Activated CD4-positive, alpha-beta T cell treated with anti-CD3 and anti-CD28 coated beads, Interleukin-2, amount 50 U/mL, for 24 hours (primary cell): ENCODE data around the gene ERO1B.

ENCODE experiments used
- DNase-seq, 2 donors: peaks; one replicate each; pipeline ENCODE4 v3.0.0-alpha.2; 2020; ENCODE audit warnings: low read depth in 1 of 2, low spot score in 1 of 2

The ERO1B gene

GRCh38 chr1:236253918-236254637 lies 27.7 kb downstream of the ERO1B start:
- DNase-seq, result no peak

GRCh38 chr1:236253119-236253518 lies 28.6 kb downstream of the ERO1B start:
- no peak for DNase-seq

DNA sequence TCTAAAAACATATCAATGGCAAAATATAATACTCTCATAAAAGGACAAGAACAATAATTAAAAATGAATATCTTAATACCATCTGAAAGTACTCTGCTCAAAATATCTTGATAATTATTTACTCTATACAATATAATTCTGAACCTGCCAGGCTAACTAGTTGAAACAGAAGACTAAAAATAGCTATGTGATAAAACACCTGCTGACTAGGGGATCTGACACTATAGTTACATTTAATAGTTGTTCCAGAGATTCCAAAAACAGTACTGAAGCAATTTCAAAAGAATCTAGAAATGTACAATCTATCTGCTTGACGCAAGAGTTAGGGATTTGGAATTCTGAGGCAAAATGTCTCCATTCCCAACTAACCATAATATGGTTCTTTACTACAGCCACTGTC lies 30.2 kb downstream of the ERO1B start:
- no peak for DNase-seq

- DNase-seq, result no peak
Measured at GRCh38 chr1:236247286-236247685, 34.5 kb downstream of the ERO1B start.

DNA sequence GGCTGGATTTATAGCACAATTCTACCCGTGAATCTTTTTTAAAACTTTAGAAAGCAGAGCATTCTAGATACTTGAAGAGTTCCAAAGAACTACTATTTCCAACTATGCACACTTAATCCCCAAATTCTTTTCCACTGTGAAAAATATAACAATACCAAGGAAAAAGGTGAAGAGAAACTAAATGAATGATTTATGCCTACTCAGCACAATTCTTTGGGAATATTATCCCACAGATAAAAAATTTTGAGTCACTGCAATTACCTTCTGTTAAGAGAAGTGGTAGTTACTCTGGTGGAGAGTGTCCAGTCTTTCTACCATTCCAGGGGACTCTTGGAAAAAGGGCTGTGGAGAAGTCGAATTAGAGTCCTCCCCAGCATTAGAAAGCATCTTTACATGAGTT lies 39.2 kb downstream of the ERO1B start:
- DNase-seq, result no peak

DNA sequence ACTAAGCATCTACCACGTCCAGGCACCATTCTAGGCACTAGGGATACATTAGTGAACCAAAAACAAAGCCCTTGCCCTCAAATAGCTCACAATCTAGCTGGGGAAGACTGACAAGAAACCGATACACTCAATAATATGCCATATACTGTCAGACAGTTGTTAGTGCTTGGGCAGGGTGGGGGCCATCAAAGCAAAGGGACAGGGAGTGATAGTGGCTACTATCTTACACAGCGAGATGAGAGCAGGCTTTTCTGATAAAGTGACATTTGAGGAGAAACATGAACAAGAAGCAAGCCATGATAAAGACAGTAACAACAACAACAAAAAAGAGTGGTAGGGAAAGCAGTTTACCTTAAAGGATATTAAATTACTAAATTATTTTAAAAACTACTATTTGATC lies 41.1 kb downstream of the ERO1B start:
- no peak for DNase-seq

DNA sequence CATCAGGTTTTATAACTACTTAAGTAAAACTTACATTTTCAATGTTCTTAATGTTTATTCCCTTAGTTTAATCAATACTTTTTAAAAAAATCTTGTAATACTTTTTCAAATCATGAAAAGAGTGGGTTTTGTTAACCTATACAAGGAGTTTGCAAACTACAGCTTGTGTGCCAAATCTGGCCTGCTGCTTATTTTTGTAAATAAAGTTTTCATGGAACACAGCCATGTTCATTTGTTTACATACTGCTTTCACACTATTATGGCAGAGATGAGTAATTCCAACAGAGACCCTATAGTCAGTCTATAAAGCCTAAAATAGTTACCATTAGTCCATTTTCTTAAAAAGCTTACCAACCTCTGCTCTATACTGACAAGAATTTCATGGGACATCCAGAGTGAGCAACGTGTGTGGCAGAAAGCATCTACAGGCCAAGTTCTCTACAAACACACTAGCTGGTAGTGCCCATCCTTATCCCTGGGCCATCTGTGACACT lies 42.6 kb downstream of the ERO1B start:
- no peak for DNase-seq

DNA sequence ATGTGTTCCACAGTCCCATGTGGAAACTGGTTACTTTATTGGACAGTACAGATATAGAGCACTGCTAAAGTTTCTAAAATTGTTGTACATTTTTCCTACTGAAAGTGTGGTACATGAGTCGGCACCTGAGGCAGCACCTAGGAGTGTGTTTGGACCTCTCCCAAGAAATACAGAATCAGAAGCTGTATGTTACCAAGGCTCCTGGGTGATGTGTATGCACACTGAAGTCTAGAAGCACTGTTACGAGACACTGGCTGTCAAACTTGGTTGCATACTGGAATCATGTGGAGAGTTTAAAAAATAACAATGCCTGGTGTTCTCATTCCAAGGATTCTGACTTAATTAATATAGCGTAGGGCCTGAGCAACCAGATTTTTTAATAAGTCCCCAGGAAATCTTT lies 46.6 kb downstream of the ERO1B start:
- no peak for DNase-seq

GRCh38 chr1:236228411-236228810 lies 53.3 kb downstream of the ERO1B start:
- DNase-seq, result no peak

- no peak for DNase-seq
Measured at GRCh38 chr1:236222632-236223031, 59.1 kb downstream of the ERO1B start.

GRCh38 chr1:236220473-236220872 lies 61.3 kb downstream of the ERO1B start:
- DNase-seq, result no peak

GRCh38 chr1:236214761-236215160 lies 67.0 kb downstream of the ERO1B start:
- no peak for DNase-seq

DNA sequence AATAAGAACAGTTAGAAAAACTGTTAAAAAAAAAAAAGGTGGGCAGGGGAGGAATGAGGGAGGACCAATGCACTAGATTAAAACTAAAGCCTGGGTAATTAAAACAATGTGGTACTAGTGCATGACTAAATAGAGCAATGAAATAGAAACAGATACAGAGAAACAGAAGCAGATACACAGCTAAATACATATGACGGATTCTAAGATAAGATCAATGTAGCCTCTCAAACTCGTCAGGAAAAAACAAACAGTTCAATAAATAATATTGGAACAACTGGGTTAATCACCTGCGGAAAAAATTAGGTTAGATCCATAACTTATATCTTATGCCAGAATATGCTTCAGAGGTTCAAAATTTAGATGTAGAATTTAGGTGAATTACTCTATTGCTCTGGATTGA lies 68.2 kb downstream of the ERO1B start:
- DNase-seq, result no peak

GRCh38 chr1:236211815-236212214 lies 69.9 kb downstream of the ERO1B start:
- no peak for DNase-seq

DNA sequence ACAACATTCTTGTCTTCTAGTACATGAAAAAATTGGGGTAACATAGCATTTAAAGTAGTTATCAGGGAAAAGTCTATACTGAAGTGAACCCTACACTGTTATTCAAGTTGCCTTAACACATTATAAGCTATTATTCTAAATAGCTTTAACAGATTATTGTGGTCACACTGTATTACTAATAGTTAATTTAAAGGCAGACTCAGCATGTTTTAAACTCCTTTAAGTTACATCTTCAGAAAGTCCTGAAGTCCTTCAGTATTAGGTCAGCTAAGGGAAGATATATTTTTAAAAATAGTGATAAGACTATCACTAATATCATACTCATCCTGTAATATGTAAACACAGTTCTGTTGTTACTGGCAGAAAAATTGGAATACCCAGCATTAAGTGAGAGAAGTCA lies 72.0 kb downstream of the ERO1B start:
- no peak for DNase-seq

DNA sequence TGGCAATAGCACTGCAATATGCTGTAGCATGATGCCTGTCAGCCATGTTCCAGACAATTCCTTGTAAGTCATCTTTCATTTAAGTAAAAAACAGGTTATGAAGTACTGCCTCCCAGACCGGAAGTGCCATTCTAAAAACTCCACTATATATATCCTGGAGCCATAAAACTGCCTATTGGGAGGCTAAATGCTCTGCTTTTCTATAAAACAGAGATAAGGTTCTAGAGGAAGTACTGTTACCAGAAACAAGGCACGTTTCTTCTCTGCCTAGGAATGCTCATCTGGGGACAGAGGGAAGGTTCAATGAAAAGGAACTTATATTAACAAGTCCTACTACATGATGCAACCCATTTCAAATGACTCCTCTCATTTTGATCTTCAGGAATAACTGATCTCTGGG lies 72.6 kb downstream of the ERO1B start:
- DNase-seq, result no peak

- no peak for DNase-seq
Measured at GRCh38 chr1:236207569-236207968, 74.2 kb downstream of the ERO1B start.

GRCh38 chr1:236207121-236207520 lies 74.6 kb downstream of the ERO1B start:
- no peak for DNase-seq

GRCh38 chr1:236206548-236206947 lies 75.2 kb downstream of the ERO1B start:
- DNase-seq, result no peak

GRCh38 chr1:236204656-236205055 lies 77.1 kb downstream of the ERO1B start:
- DNase-seq, result no peak

DNA sequence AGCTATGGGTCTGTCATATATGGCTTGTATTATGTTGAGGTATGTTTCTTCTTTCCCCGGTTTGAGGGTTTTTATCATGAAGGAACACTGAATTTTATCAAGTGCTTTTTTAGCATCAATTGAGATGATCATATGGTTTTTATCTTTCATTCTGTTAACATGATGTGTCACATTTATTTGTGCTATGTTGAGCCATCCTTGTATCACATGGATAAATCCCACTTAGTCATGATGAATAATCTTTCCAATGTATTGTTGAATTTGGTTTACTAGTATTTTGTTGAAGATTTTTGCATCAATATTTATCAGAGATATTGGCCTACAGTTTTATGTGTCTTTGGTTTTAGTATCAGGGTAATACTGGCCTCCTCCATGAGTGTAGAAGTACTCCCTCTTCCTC lies 77.7 kb downstream of the ERO1B start:
- DNase-seq, result no peak

- DNase-seq, result no peak
Measured at GRCh38 chr1:236201786-236202185, 80.0 kb downstream of the ERO1B start.

DNA sequence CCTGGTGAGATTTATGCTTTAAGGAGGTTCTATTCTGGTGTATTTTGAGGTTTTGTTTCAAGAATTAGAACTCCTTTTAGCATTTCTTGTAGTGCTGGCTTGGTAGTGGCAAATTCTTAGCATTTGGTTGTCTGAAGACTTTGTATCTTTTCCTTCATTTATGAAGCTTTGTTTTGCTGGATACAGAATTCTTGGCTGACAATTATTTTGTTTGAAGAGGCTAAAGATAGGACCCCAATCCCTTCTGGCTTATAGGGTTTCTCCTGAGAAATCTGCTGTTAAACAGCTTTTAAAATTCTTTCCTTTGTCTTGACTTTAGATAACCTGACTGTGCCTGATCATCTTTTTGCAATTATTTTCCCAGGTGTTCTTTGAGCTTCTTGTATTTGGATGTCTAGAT lies 80.8 kb downstream of the ERO1B start:
- no peak for DNase-seq
